Suprapubic skin (tissue), 4 donors: ENCODE results near the gene STARD10. TPM values are rescaled to one million over a fixed set of nuclear protein-coding genes. Genes with fewer than 3 reads are reported as not detected.
A peak's percentile ranks its signal among the peaks of the same experiment; 100 is the strongest.

ENCODE experiments used
- DNase-seq, 2 donors: peaks; one replicate each; pipeline ENCODE4 v3.0.0-alpha.2; 2019; ENCODE audit warnings: low spot score in 2 of 2
- H3K27ac ChIP-seq: fragments of 200-600 bp; sonication (generic); one replicate; pipeline ENCODE4 v1.5.1; 2019
- H3K27me3 ChIP-seq: fragments of 200-600 bp; sonication (generic); one replicate; pipeline ENCODE4 v1.5.1; 2019
- H3K36me3 ChIP-seq: fragments of 200-600 bp; sonication (generic); one replicate; pipeline ENCODE4 v1.5.1; 2019
- H3K4me1 ChIP-seq: fragments of 200-600 bp; sonication (generic); one replicate; pipeline ENCODE4 v1.5.1; 2019
- H3K4me3 ChIP-seq: fragments of 200-600 bp; sonication (generic); one replicate; pipeline ENCODE4 v1.5.1; 2019; ENCODE audit warnings: mild to moderate bottlenecking
- H3K9me3 ChIP-seq: fragments of 200-600 bp; sonication (generic); one replicate; pipeline ENCODE4 v1.5.1; 2019
- CTCF ChIP-seq, 2 donors: fragments of 200-600 bp in 1 of 2; fragments of 450-650 bp in 1 of 2; sonication (generic) in 1 of 2; IDR thresholded peaks; one replicate each; pipeline ENCODE4 v1.5.1; 2016 to 2019; ENCODE audit warnings: antibody characterized with exemption in 2 of 2, mild to moderate bottlenecking in 1 of 2, moderate library complexity in 1 of 2
- EP300 ChIP-seq: sonication (generic); formaldehyde crosslinking; IDR thresholded peaks from one replicate; pipeline ENCODE4 v1.6.1; 2017; ENCODE audit warnings: antibody characterized with exemption
- POLR2A ChIP-seq, 2 donors: fragments of 450-650 bp; IDR thresholded peaks; one replicate each; pipeline ENCODE4 v1.6.1; 2017; ENCODE audit warnings: antibody characterized with exemption in 2 of 2, mild to moderate bottlenecking in 2 of 2, moderate library complexity in 2 of 2
- POLR2AphosphoS5 ChIP-seq, 3 donors: sonication (generic); formaldehyde crosslinking; IDR thresholded peaks; one replicate each; pipeline ENCODE4 v1.6.1; 2017; ENCODE audit warnings: antibody characterized with exemption in 3 of 3
- WGBS: methylation state at CpG from one replicate; pipeline ENCODE4 v1.1.5; 2018; 5-methylcytosine and 5-hydroxymethylcytosine counted together
- total RNA-seq, 4 donors: library from RNA; depleted of rRNA; stranded (reverse); fragments of >200 nt; gene quantifications; one replicate each; pipeline ENCODE4 v1.1.0, GENCODE V29; 2016

Gene STARD10
- total RNA-seq, 4 donors from 2014 or later: 76.3 to 83.0 (median 79.4) TPM

- WGBS: 63% methylated on average over 11 of the region's 15 CpGs
- Histone ChIP-seq H3K4me1 (peaks cover 46% of the 10 kb centered on the region), H3K9me3 (no peaks in the 10 kb centered on the region), H3K27me3 (no peaks in the 10 kb centered on the region), H3K27ac (peak overlapping the region; percentile 85), H3K36me3 (peaks cover 36% of the 10 kb centered on the region), H3K4me3 (peak overlapping the region; percentile 48)
- TF ChIP-seq POLR2AphosphoS5 (IDR thresholded peaks at IDR 0.05): no peak
- no peak for TF ChIP-seq EP300
- no peak for TF ChIP-seq POLR2A (IDR thresholded peaks at IDR 0.05)
- no peak for TF ChIP-seq CTCF (IDR thresholded peaks at IDR 0.05)
- no peak for DNase-seq
Measured at GRCh38 chr11:72820439-72821139, 26.7 kb upstream of the STARD10 start.

DNA sequence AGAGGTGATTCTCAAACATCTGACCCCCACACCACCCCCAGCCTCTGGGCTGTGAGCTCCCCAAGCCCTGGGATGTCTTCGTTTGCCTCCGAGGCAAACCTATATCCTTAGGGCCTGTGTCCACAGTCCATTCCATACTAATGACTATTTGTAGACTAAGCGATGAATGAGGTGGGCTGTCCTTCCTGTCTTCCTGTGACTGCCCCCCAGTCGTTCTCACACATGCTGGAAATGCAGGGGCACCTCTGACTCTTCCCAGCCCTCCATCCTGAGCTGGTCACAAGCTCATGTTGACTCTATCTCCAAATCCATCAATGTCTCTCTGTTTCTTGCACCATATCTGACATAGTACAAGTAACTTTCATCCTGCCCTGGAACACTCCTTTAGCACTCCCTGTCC lies 25.1 kb upstream of the STARD10 start:
- TF ChIP-seq CTCF (IDR thresholded peaks at IDR 0.05) (no peak), POLR2A (IDR thresholded peaks at IDR 0.05) (no peak), EP300 (no peak), POLR2AphosphoS5 (IDR thresholded peaks at IDR 0.05) (no peak)
- no peak overlapping the region for H3K4me3 ChIP-seq
- no peaks in the 10 kb centered on the region for H3K9me3 ChIP-seq
- H3K27me3 ChIP-seq: no peaks in the 10 kb centered on the region
- peaks cover 56% of the 10 kb centered on the region for H3K4me1 ChIP-seq
- DNase-seq: no peak
- peaks cover 24% of the 10 kb centered on the region for H3K36me3 ChIP-seq
- H3K27ac ChIP-seq: peak overlapping the region; percentile 85
- 73% methylated on average over 4 of the region's 4 CpGs for WGBS

DNA sequence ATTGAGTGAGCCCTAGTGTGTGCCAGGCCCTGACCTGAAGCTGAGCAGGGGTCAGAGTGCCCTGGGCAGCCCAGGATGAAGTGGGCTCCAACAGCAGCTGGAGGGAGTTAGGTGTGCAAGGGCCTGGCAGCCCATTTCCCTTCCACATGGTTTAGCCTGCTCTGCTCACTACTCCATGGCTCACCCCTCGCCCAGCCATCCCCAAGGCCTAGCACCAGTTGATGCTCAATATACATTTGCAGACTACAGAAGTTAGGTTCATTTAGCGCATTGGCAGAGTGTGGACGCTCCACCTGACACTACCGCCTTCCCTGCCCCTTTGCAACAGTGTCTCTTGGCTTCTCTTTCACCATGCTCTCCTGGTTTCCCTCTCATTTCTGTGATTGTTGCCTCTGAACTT lies 24.1 kb upstream of the STARD10 start:
- TF ChIP-seq POLR2A (IDR thresholded peaks at IDR 0.05) (no peak), EP300 (no peak), CTCF (IDR thresholded peaks at IDR 0.05) (no peak), POLR2AphosphoS5 (IDR thresholded peaks at IDR 0.05) (no peak)
- Histone ChIP-seq H3K27ac (no peak overlapping the region), H3K36me3 (peaks cover 19% of the 10 kb centered on the region), H3K4me1 (peaks cover 64% of the 10 kb centered on the region), H3K4me3 (no peak overlapping the region), H3K27me3 (no peaks in the 10 kb centered on the region), H3K9me3 (no peaks in the 10 kb centered on the region)
- no peak for DNase-seq
- WGBS: 90% methylated on average over 4 of the region's 4 CpGs

GRCh38 chr11:72816404-72816990 lies 22.6 kb upstream of the STARD10 start:
- Histone ChIP-seq H3K4me1 (peaks cover 68% of the 10 kb centered on the region), H3K36me3 (peaks cover 15% of the 10 kb centered on the region), H3K4me3 (peak overlapping the region; percentile 97), H3K9me3 (no peaks in the 10 kb centered on the region), H3K27ac (no peak overlapping the region), H3K27me3 (no peaks in the 10 kb centered on the region)
- no peak for DNase-seq
- 49% methylated on average over 3 of the region's 7 CpGs for WGBS
- no peak for TF ChIP-seq CTCF (IDR thresholded peaks at IDR 0.05)
- no peak for TF ChIP-seq EP300
- TF ChIP-seq POLR2A (IDR thresholded peaks at IDR 0.05): no peak
- TF ChIP-seq POLR2AphosphoS5 (IDR thresholded peaks at IDR 0.05): no peak

GRCh38 chr11:72815110-72815618 lies 21.3 kb upstream of the STARD10 start:
- peak overlapping the region; percentile 97 for H3K27ac ChIP-seq
- H3K4me1 ChIP-seq: peaks cover 61% of the 10 kb centered on the region

More at GRCh38 chr11:72815110-72815618, 21.3 kb upstream of the STARD10 start:
- Histone ChIP-seq H3K36me3 (peaks cover 15% of the 10 kb centered on the region), H3K9me3 (no peaks in the 10 kb centered on the region), H3K27me3 (no peaks in the 10 kb centered on the region), H3K4me3 (peak overlapping the region; percentile 97)
- 30% methylated on average over 4 of the region's 13 CpGs for WGBS
- DNase-seq: no peak
- TF ChIP-seq POLR2AphosphoS5 (IDR thresholded peaks at IDR 0.05): no peak
- no peak for TF ChIP-seq POLR2A (IDR thresholded peaks at IDR 0.05)
- no peak for TF ChIP-seq CTCF (IDR thresholded peaks at IDR 0.05)
- no peak for TF ChIP-seq EP300
